SK-N-SH treated with all-trans-retinoic acid at 6 μM for 48 hours (cell line): ENCODE data around the gene RALGAPB.

Experiments
- ATAC-seq: fragments of 200-7000 bp; cut with Tn5 transposase; 3 replicates; pipeline ENCODE4 v1.9.1; 2020; ENCODE audit warnings: mild to moderate bottlenecking, moderate library complexity
- BACH2 ChIP-seq: fragments of 250-450 bp; sonication (Bioruptor Pico); IDR thresholded peaks from 2 replicates; pipeline ENCODE4 v1.9.0; 2021; ENCODE audit warnings: mild to moderate bottlenecking, borderline replicate concordance
- CREB5 ChIP-seq: fragments of 250-450 bp; sonication (Bioruptor Pico); IDR thresholded peaks from 2 replicates; pipeline ENCODE4 v1.5.1; 2020; ENCODE audit warnings: low read depth, mild to moderate bottlenecking, moderate library complexity
- CSRNP3 ChIP-seq: fragments of 250-450 bp; sonication (Bioruptor Pico); IDR thresholded peaks from 2 replicates; pipeline ENCODE4 v1.5.1; 2021; ENCODE audit warnings: mild to moderate bottlenecking, moderate library complexity
- GLIS3 ChIP-seq: fragments of 250-450 bp; sonication (Bioruptor Pico); IDR thresholded peaks from 2 replicates; pipeline ENCODE4 v1.5.0; 2020; ENCODE audit warnings: mild to moderate bottlenecking, moderate library complexity
- OSR1 ChIP-seq: fragments of 250-450 bp; sonication (Bioruptor Pico); IDR thresholded peaks from 2 replicates; pipeline ENCODE4 v1.8.0; 2022; ENCODE audit warnings: moderate library complexity, mild to moderate bottlenecking, inconsistent platforms
- POU6F1 ChIP-seq: fragments of 250-450 bp; sonication (Bioruptor Pico); IDR thresholded peaks from 2 replicates; pipeline ENCODE4 v1.8.0; 2021; ENCODE audit warnings: low read depth, mild to moderate bottlenecking, moderate library complexity, borderline replicate concordance
- SNAI2 ChIP-seq: fragments of 250-450 bp; sonication (Bioruptor Pico); IDR thresholded peaks from 2 replicates; pipeline ENCODE4 v1.5.0; 2020; ENCODE audit warnings: mild to moderate bottlenecking, moderate library complexity
- TCF4 ChIP-seq: fragments of 250-450 bp; sonication (Bioruptor Pico); IDR thresholded peaks from 2 replicates; pipeline ENCODE4 v1.8.0; 2021; ENCODE audit warnings: mild to moderate bottlenecking, moderate library complexity, borderline replicate concordance
- TOX ChIP-seq: fragments of 250-450 bp; sonication (Bioruptor Pico); IDR thresholded peaks from 2 replicates; pipeline ENCODE4 v1.8.0; 2021; ENCODE audit warnings: mild to moderate bottlenecking, moderate library complexity, borderline replicate concordance
- TSHZ2 ChIP-seq: fragments of 250-450 bp; sonication (Bioruptor Pico); IDR thresholded peaks from 2 replicates; pipeline ENCODE4 v1.5.0; 2020; ENCODE audit warnings: mild to moderate bottlenecking, moderate library complexity
- ZC3H10 ChIP-seq: fragments of 250-450 bp; sonication (Bioruptor Pico); IDR thresholded peaks from 2 replicates; pipeline ENCODE4 v1.5.1; 2021; ENCODE audit warnings: mild to moderate bottlenecking, moderate library complexity
- ZFP3 ChIP-seq: fragments of 250-450 bp; sonication (Bioruptor Pico); IDR thresholded peaks from 2 replicates; pipeline ENCODE4 v1.5.0; 2020; ENCODE audit warnings: mild to moderate bottlenecking, moderate library complexity
- ZFP30 ChIP-seq: fragments of 450-650 bp; formaldehyde crosslinking; IDR thresholded peaks from 2 replicates; pipeline ENCODE4 v1.5.0; 2022; ENCODE audit warnings: mild to moderate bottlenecking, moderate library complexity
- ZNF70 ChIP-seq: fragments of 450-650 bp; formaldehyde crosslinking; IDR thresholded peaks from 2 replicates; pipeline ENCODE4 v1.5.0; 2020; ENCODE audit warnings: mild to moderate bottlenecking, moderate library complexity
- ZNF8 ChIP-seq: fragments of 450-650 bp; formaldehyde crosslinking; IDR thresholded peaks from 2 replicates; pipeline ENCODE4 v1.5.0; 2020; ENCODE audit warnings: mild to moderate bottlenecking, moderate library complexity
- TF ChIP-seq, protein P1 (sequence below): fragments of 250-450 bp; sonication (Bioruptor Pico); IDR thresholded peaks from 2 replicates; pipeline ENCODE4 v1.8.0; 2020; ENCODE audit warnings: mild to moderate bottlenecking, moderate library complexity, borderline replicate concordance

RALGAPB gene

GRCh38 chr20:38601216-38602184 is 128.9 kb downstream of the RALGAPB start, which contains the start of gene ARHGAP40 (continued):
- TF ChIP-seq TSHZ2 (CRISPR knock-in tag) (no peak), ZC3H10 (CRISPR knock-in tag) (no peak), CSRNP3 (no peak)

DNA sequence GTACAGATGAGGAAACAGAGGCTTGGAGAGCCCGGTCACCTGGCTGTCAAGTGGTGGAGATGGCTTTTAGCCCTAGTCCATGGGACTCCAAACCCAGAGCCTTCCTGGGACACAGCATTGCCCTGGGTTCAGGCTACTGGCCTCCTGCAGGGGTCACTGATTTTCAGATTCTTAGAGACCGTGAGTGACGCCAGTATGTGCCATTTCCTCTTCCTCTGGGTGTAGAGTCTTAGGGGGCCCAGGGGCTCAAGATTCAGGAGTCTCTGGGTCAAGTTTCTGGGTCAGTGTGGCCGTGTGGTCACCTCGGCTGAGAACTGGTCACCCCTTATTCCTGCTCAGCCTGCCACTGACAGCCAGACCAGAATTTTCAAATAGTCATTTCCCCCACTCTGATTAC is 129.5 kb downstream of the RALGAPB start:
- no peak for ATAC-seq
- TF ChIP-seq TOX (CRISPR knock-in tag), result no peak
- no peak for TF ChIP-seq ZNF70 (CRISPR knock-in tag)
- TF ChIP-seq POU6F1 (CRISPR knock-in tag), result no peak
- no peak for TF ChIP-seq BACH2
- no peak for TF ChIP-seq OSR1 (CRISPR knock-in tag)
- TF ChIP-seq GLIS3 (CRISPR knock-in tag), result no peak
- TF ChIP-seq, protein P1, sequence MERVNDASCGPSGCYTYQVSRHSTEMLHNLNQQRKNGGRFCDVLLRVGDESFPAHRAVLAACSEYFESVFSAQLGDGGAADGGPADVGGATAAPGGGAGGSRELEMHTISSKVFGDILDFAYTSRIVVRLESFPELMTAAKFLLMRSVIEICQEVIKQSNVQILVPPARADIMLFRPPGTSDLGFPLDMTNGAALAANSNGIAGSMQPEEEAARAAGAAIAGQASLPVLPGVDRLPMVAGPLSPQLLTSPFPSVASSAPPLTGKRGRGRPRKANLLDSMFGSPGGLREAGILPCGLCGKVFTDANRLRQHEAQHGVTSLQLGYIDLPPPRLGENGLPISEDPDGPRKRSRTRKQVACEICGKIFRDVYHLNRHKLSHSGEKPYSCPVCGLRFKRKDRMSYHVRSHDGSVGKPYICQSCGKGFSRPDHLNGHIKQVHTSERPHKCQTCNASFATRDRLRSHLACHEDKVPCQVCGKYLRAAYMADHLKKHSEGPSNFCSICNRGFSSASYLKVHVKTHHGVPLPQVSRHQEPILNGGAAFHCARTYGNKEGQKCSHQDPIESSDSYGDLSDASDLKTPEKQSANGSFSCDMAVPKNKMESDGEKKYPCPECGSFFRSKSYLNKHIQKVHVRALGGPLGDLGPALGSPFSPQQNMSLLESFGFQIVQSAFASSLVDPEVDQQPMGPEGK (CRISPR knock-in tag), result no peak
- no peak for TF ChIP-seq ZFP30 (CRISPR knock-in tag)
- TF ChIP-seq TCF4 (CRISPR knock-in tag), result no peak
- TF ChIP-seq, all 23 proteins: peak for 0

GRCh38 chr20:38603286-38603685 is 130.6 kb downstream of the RALGAPB start:
- TF ChIP-seq SNAI2 (CRISPR knock-in tag) (no peak), CREB5 (no peak), OSR1 (CRISPR knock-in tag) (no peak), ZNF8 (no peak), ZFP3 (CRISPR knock-in tag) (no peak), BACH2 (no peak), TSHZ2 (CRISPR knock-in tag) (no peak), ZNF70 (CRISPR knock-in tag) (no peak)
- ATAC-seq, result no peak
